Activated CD8-positive, alpha-beta memory T cell treated with anti-CD3 and anti-CD28 coated beads for 1 hour (primary cell): ENCODE results near the gene LOC101059915.
"Not testable (repeated sequence)": the region's sequence is repeated elsewhere in the genome, so short reads cannot be mapped to it uniquely, and the experiment has no call there.

Experiments
- DNase-seq, 2 donors: peaks; one replicate each; pipeline ENCODE4 v3.0.0-alpha.2; 2020; ENCODE audit warnings: low read depth in 1 of 2; ENCODE audit errors: extremely low read depth in 1 of 2

Gene LOC101059915

DNA sequence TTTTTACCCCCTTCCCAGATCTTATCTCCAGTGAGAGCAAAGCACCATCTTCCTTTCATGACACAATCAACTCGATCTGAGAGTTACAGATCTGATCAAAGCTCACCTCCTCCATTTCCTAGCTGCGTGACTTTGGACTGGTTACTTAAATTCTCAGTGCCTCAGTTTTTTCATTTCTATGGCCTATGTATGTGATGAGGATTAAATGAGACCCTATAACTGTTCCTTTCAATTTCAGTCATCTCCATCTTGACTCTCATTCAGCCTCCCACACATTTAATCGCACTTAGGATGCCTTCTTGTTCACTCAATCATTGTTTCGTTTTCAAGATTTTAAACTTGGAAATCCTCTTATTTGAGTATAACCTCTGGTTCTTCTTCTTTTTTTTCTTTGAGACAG lies 28.9 kb upstream of the LOC101059915 start:
- DNase-seq: no peak

DNA sequence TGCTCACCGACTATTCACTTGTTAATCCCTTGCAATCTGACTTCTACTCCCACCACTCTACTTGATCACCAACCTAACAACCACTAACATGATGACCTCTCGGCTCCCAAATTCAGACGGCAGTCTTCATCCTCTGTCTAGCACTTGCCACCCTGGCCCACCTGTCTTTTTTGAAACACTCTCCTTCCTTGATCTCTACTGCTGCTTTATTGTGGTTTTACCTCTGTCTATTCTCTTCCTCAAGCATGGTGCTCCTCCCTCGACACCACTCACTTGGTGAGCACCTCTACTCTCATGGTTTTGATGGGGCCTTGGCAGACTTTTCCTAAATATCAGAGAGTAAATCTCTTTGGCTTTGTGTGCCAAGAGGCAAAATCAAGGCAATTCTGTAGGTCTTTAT lies 27.3 kb upstream of the LOC101059915 start:
- no peak for DNase-seq

DNA sequence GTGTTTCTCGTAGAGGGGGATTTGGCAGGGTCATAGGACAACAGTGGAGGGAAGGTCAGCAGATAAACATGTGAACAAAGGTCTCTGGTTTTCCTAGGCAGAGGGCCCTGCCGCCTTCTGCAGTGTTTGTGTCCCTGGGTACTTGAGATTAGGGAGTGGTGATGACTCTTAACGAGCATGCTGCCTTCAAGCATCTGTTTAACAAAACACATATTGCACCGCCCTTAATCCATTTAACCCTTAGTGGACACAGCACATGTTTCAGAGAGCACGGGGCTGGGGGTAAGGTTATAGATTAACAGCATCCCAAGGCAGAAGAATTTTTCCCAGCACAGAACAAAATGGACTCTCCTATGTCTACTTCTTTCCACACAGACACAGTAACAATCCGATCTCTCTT lies 22.9 kb upstream of the LOC101059915 start:
- not testable (repeated sequence) for DNase-seq

DNA sequence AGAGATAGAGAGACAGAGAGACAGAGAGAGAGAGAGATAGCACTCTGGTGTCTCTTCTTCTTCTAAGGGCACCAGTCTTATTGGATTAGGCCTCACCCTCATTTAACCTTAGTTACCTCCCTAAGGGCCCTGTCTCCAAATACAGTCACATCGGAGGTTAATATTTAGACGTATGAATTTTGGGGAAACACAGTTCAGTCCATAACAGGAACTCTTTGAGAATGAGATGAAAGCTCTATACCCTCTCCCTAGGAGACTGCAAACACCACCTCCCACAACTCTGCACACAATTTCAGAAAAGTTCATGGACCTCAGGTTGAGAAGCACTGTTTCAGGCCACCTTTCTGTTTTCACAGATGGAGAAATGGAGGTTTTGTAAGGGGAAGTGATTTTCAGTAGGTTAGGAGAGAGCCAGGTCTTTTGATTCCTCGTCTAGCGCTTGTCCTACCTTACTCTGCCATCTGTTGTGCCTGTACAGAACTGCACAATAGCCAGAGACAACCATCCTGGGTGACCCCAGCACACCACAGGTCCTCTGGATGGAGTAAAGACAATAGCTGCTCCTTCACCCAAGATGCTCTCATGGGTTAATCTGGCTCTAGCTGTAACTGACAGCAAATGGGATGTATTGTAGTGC lies 16.9 kb upstream of the LOC101059915 start:
- DNase-seq: no peak

DNA sequence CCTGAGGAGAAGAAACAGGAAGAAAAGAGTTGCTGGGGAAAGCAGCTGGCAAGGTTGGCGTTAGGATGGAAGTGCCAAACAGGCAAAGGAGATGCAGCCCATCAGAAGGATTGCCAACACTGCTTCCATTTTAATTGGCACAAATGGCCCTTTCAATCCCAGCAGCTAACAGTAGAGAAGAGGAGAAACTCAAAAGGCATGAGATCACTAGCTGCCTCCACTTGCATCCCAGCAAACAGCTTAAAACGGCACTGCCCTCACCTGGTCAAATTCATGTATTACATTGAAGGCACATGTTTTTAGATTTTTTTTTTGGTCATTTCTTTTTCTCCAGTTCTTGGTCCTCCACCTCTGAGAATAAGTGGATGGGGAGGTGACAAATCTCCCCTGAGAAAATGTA lies 14.9 kb upstream of the LOC101059915 start:
- DNase-seq: peak in 1 of 2 donors; percentile 27

DNA sequence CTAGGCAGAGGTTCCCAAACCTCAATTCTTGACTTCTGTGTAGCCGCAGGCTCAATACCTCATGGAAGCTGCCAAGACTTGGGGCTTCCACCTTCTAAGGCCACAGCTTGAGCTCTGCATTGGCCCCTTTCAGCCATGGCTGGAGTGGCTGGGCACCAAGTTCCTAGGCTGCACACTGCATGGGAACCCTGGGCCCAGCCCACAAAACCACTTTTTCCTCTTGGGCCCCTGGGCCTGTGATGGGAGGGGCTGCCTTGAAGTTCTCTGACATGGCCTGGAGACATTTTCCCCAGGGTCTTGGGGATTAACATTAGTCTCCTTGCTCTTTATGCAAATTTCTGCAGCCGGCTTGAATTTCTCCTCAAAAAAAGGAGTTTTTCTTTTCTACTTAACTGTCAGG lies 14.0 kb upstream of the LOC101059915 start:
- DNase-seq: no peak

DNA sequence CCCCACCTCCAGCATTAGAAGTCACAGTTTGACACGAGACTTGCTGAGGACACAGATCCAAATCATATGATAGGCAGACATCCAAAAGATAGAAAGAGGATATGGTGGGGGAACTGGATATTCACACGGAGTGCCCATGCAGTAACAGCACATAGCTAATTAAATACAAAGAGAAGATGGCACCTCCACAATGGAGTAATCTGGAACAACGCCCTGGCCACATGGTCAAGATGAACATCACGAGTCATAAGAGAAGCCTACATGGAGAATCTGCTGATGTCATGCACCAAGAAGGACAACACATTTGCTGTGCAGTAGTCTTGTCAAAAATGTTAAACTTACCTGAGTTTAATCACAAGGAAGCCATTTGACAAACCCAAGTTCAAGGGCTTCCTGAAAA lies 10.1 kb upstream of the LOC101059915 start:
- no peak for DNase-seq

DNA sequence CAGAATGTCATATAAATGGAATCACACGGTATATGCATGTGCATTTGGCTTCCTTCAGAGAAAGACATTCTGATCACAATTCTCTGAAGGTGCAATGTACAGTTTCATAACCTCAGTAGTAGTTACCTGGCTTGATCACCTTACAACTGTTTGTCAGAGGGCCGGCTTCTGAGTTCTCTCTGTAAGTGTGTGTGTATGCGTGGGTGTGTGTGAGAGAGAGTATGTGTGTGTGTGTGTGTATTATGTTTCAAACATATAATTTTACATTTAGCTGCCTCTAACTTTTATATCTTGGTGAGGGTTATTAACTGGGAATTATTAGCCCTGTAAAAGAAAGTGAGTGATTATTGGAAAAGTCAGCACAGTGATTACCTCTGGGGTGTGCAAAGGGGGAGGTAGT lies 8.0 kb upstream of the LOC101059915 start:
- DNase-seq: no peak

DNA sequence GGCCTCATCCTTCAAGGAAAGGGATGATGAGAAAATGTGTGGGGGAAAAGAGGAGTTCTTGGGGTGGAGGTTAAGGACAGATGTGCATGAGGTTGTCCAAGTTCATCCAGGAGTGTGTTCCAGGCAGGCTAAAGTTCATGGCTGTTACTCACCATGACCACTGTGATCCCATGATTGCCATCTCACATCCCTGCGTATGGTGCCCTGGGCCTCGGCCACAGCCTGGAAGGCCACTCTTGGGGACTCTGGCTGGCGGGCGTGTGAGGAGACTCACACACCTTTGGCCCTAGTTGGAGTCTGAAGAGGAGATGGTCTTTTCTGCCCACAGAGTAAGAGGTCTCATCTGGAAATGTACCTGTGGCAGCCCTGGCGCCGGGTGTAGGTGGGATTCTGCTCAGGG lies 7.4 kb upstream of the LOC101059915 start:
- no peak for DNase-seq

DNA sequence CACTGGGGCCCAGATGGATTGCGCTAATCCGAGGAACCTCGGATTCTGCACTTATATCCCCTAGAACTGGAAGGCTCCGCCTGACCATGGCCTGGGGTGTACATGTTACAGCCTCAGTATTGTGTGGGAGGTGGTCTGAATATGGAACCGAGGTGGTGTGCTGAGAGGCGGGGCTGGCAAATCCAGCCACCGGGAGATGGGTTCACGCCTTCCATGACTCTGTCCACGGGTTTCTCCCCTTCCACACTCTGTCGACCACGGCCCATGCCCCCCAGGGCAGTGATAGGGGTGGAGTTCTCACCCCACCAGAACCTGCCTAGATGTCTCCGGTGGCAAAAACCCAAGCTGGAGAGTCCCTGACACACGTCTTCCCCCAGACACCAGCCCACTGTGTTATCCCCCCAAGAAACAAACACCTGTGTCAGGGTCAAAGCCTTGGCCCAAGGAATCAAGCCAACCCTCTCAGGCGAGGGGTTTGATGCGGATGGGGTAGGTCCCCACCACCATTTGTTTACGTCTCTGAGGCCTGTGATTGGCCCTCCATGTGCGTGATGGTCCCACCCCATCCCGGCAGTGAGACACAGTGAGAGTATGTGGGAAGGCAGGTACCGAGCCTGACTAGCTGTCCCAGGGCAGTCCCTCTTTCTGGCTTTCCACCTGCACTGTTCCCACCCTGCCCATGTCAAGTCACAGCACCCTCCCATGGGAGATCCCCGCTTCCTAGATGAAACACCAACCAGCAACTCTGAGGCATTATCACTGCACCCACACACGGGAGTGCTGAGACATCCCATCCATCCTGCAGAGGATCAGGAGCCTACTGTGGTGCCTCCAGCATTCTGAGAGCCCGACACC lies 6.6 kb upstream of the LOC101059915 start:
- DNase-seq: no peak

DNA sequence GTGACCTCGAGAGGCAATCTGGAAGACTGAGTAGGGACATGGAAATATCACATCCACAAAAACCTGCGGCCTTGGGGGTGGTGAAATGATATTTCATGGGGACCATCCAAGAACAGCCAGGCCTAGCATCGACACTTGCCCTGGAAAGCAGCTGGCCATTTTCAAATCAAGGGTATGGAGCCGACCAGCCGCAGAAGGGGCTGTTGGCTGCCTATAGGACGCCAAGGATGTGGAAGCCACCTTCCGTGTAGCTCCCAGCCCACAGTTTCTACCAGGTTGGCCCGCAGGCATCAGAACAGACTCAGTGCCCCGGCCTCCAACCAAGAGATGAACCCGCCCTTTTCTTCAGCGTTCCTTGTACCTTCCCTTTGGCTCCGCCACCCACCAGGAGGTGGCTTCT lies 5.4 kb upstream of the LOC101059915 start:
- DNase-seq: no peak

DNA sequence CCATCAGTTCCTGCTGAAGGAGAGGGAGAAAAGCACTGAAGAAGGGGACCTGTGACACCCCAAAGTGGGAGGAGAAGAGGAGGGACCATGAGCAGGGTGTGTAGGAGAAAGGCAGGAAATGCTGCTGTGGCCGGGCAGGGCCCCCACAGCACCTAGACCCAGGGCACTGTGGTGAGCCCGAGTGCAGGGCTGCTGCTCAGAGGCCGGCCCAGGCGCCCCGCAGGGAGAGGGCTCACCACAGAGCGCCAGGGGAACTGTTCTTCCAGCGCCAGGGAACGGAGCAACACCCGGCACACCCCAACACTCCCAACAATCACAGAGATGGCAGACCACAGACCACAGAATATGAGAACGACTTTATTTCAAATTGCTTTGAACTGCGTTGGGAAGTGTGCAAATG lies 4.7 kb upstream of the LOC101059915 start:
- DNase-seq: not testable (repeated sequence)

DNA sequence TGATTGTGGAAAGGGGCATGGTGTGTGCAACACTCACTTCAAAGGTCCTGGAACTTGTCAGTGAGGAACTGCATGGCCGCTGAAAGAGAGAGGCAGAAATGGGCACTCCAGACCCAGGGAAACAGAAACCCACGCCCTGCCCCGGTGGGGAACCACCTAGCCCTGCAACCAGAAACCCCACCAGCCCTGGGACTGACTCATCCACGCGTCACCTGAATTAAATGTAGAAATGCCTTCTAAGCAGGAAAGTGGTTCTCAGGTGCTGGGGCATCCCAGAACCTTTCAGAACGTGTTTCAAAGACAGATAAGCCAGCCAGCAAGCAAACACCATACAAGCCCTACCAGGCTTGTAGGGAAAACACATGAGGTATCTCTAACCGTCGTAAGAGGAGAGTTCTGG lies 4.1 kb upstream of the LOC101059915 start:
- DNase-seq: peak; percentile 25 to 31

DNA sequence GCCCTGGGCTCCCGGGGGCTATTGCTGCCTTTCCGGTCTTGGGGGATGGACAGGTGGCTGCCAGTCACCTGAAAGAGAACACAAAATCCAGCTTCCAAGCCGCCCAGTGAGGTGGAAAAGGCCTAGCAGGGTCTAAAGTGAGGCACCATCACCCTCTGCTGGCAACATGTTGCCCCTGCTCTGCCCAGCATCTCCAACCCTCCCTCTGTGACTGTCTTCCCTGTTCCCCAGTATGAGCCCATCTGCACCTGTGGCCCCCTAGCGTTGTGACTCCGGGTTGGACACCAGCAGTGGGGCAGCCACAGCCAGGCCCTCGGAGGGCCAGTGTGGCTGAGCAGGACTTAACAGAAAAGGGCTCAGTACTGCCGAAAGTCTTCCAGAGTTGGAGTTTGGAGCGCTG lies 3.1 kb upstream of the LOC101059915 start:
- DNase-seq: not testable (repeated sequence)

DNA sequence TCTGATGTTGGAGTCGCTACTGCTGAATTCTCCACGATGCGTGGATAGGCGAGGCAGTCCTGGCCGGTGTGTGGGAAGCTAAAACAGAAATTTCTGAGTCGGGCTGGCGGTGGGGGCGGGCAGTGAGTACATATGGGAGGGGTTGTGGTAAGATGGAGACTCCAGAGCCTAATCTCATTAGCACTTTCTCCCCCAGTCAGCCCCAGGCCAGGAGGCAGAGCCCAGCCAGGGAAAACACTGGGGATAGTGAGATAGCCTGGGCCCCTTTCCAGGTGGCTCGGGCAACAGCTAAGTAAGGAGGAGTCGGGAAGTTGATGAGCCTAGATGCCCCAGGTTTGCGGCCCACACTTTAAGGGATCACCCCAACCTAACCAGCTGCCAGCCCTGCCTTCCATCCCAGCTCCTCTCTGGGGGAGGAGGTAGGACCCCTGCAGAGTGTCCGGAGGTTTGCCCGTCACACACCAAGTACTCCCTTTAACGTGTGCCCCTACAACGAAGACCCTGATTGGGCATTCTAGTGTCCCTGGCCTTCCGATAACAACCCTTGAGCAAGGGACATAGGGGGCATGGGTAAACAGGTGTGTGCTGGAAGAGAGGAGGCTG lies 2.4 kb upstream of the LOC101059915 start:
- no peak for DNase-seq

DNA sequence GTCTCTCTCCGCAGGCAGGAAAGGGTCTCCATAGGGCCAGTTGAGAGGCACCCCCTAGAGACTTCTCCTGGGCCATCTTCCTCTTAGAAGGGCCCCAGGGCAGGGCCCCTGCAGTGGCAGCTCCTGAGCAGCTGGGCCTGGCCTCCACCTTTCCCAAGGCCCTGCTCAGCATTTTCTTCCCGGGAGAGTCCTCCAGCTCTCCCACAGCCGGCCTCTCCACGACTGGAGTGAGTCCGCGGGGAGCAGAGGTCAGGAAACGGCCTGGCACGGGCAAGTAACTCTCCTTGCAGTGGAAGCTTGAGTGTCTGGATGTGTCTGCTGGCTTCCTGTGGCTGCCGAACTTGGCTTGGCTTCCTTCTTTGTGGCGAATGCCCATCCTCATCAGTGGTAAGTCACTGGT lies 1.6 kb upstream of the LOC101059915 start:
- no peak for DNase-seq

DNA sequence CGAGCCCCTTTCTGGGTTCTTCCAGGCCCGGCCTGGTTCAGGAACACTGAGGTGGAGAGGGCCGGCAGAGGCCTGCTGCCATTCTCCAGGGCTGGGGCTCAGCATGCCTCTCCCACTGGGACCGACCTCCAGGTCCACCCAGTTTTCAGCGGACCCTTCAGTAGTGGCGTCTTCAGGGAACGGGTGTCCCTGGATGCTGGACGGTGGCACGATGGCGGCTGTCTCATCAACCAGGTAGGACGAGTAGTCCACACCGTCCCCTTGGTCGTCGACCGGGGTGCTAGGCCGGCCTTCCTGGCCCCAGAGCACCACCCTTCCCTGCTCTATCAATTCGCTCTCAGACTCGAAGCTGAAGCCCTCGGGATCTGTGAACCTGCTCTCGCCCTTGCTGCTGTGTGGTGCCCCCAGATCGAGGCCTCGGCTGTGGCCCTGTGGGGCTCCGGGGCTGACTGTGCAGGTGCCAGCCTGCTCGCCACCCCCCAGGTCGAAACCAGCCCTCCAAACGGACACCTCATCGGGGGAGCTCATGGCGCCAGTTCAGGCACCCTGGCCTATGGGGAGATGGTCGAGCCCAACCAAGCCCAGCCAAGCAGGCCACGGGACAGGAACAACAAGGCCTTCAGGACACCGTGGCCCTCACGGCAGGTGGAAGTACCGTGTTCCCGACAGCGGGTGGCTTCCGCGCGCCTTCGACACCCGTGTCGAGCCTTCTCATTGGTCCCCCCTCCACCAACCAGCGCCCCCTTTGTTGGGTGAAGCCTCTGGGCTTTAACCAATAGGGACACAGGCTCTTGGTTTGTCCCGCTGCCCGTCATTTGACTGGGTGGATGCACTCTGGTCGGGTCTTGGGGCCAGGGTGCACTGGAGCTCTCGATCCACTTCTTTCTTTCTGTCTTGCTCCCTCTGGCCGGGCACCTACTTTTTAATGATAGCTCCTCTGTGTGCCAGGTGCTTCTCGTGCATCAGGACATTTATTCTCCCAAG lies 814 bp upstream of the LOC101059915 start:
- no peak for DNase-seq

DNA sequence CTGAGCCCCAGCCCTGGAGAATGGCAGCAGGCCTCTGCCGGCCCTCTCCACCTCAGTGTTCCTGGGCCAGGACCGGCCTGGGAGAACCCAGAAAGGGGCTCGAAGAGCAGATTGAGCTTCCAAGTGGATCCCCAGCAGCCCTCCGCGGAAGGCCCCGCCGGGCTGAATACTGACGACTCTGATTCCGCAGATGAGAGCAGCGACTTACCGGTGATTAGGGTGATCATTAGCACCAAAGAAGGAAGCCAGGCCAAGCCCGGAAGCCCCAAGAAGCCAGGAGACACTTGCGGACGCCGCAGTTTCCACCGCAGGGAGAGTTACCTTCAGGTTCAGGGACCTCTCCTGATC lies 876 bp downstream of the LOC101059915 start:
- no peak for DNase-seq

DNA sequence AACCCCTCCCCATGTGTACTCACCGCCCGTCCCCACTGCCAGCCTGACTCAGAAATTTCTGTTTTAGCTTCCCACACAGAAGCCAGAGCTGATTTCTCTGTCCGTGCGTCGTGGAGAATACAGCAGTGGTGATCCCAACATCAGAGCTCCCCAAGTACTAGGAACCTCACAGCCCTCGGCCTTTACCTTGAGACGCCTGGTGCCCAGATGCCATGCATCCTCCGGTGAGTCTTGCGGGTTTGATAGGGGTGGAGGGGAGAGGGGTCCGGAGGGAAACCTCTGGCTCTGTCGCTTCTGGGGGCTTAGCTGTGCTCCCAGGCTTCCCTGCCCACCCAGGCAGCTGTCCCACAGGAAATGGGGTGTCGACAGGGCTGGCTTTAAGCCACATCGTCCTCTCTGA lies 2.1 kb downstream of the LOC101059915 start:
- no peak for DNase-seq

DNA sequence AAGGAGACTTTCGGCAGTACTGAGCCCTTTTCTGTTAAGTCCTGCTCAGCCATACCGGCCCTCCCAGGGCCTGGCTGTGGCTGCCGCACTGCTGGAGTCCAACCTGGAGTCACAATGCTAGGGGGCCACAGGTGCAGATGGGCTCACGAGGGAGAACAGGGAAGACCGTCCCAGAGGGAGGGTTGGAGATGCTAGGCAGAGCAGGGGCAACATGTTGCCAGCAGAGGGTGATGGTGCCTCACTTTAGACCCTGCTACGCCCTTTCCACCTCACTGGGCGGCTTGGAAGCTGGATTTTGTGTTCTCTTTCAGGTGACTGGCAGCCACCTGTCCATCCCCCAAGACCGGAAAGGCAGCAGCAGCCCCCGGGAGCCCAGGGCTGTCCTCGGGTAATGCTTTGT lies 2.6 kb downstream of the LOC101059915 start:
- DNase-seq: not testable (repeated sequence)
